ENCODE data around the gene ST6GAL1.
A peak's percentile ranks its signal among the peaks of the same experiment; 100 is the strongest.

The ST6GAL1 gene

DNA sequence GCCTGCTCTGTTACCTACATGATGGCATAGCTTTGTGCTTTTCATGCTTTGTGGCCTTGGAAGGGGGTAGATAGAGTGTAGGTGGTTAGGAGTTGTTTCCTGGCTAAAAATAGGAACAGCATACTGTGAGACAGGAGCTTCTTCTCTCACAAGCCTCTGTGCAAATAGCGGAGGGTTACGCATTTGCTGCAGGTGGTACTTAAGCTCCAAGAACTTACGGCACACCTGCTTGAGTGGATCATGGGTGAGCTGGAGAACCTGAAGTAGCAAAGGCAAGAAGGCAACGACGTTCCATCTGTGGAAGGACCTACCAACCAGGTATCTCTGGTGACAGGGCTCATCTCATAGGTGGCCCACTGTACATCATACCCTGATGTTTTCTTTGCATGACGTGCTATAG lies 66.0 kb downstream of the ST6GAL1 start:
- peak overlapping the region; percentile 72 for H3K4me3 ChIP-seq (ENCODE audit: low read depth, low read length)
- TF ChIP-seq CTCF (IDR thresholded peaks at IDR 0.05; ENCODE audit: insufficient read depth, low read depth, low read length, missing control alignments): no peak
- DNase-seq (ENCODE audit: low read depth): peak; percentile 83

DNA sequence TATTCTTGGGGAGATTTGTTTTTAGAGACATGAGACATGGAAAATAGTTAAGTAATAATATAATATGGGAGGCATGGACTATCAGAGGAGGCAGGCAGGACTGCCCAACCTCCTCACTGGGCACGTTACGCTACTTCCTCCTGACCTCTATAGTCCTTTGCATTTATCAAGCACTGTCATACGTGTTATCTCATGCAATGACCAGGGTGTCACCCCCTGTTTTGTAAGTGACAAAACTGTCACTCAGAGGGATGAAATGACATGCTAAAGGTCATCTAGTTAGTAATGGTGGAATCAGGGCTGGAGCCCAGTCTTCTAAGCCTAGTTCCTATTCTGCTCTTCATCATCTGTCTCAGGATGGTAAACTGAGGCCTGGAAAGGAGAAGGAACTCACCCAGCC lies 66.7 kb downstream of the ST6GAL1 start:
- no peak for TF ChIP-seq CTCF (IDR thresholded peaks at IDR 0.05; ENCODE audit: insufficient read depth, low read depth, low read length, missing control alignments)
- peak overlapping the region; percentile 72 for H3K4me3 ChIP-seq (ENCODE audit: low read depth, low read length)
- DNase-seq (ENCODE audit: low read depth): no peak

DNA sequence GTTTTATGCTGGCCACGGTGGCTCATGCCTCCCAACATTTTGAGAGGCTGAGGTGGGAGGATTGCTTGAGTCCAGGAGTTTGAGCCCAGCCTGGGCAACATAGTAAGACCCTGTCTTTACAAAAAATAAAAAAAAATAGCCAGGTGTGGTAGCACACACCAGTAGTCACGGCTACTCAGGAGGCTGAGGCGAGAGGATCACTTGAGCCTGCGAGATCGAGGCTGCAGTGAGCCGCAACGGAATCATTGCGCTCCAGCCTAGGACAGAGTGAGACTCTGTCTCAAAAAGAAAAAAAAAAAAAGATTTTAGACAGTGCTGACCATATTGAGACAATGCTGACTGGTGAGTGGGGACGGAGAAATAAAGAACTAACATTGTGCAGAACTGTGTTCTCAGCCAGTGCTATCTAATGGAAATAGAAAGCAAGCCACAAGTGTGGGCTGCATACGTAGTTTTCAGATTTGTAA lies 67.2 kb downstream of the ST6GAL1 start:
- no peak for TF ChIP-seq CTCF (IDR thresholded peaks at IDR 0.05; ENCODE audit: insufficient read depth, low read depth, low read length, missing control alignments)
- peak; percentile 60 for DNase-seq (ENCODE audit: low read depth)
- peak overlapping the region; percentile 72 for H3K4me3 ChIP-seq (ENCODE audit: low read depth, low read length)

DNA sequence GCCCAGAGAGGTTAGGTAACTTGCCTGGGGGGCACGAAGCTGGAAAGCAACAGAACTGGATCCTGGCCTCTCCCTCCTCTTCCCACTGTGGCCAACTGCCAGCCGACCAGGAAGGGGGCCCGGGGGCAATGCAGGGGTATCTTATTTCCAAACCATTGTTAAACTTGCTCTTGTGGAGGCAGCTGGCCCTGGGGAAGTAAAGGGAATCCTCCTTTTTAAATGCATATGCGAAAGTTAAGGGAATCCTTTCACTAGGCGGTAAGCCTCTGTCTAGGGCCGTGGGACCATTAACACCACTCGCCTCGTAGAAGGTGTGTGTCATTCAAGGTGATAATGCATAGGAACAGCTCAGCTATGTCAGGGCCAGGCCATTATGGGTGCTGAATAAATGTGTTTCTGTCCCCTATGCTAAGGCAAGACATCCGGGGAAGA lies 68.6 kb downstream of the ST6GAL1 start:
- H3K4me3 ChIP-seq (ENCODE audit: low read depth, low read length): peak overlapping the region; percentile 72
- no peak for TF ChIP-seq CTCF (IDR thresholded peaks at IDR 0.05; ENCODE audit: insufficient read depth, low read depth, low read length, missing control alignments)
- no peak for DNase-seq (ENCODE audit: low read depth)

- TF ChIP-seq CTCF (IDR thresholded peaks at IDR 0.05; ENCODE audit: insufficient read depth, low read depth, low read length, missing control alignments): no peak
- DNase-seq (ENCODE audit: low read depth): peak; percentile 94
- peak overlapping the region; percentile 63 for H3K4me3 ChIP-seq (ENCODE audit: low read depth, low read length)
Observed at GRCh38 chr3:187000711-187001151, 70.4 kb downstream of the ST6GAL1 start.

DNA sequence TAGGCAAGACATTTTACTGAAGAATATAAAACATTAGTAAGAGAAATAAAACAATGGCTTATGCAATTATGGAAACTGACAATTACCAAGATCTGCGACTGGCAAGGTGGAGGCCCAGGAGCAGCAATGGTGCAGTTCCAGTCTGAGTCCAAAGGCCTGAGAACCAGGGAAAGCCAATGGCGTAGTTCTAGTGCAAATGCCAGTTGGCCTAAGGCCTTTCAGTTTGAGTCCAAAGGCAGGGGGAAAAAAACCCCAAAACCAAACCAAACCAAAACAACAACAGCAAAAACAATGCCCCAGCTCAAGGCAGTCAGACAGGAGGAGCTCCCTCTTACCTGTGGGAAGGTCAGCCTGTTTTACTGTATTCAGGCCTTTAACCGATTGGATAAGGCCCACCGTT lies 72.6 kb downstream of the ST6GAL1 start:
- no peak overlapping the region for H3K4me3 ChIP-seq (ENCODE audit: low read depth, low read length)
- DNase-seq (ENCODE audit: low read depth): peak; percentile 63
- TF ChIP-seq CTCF (IDR thresholded peaks at IDR 0.05; ENCODE audit: insufficient read depth, low read depth, low read length, missing control alignments): no peak

GRCh38 chr3:187005827-187006481 lies 75.6 kb downstream of the ST6GAL1 start:
- no peak for DNase-seq (ENCODE audit: low read depth)
- no peak for TF ChIP-seq CTCF (IDR thresholded peaks at IDR 0.05; ENCODE audit: insufficient read depth, low read depth, low read length, missing control alignments)
- no peak overlapping the region for H3K4me3 ChIP-seq (ENCODE audit: low read depth, low read length)
